ENCODE results near the gene WNT9A.

The WNT9A gene

GRCh38 chr1:227894831-227895451 lies 52.8 kb downstream of the WNT9A start:
- DNase-seq, result no peak
- Mint-ChIP-seq H3K9me3 (no peaks in the 10 kb centered on the region), H3K27ac (no peak overlapping the region), H3K27me3 (ENCODE audit: low read depth, poor library complexity) (peaks cover 10% of the 10 kb centered on the region), H3K36me3 (ENCODE audit: low read depth) (no peaks in the 10 kb centered on the region), H3K4me1 (peaks cover 40% of the 10 kb centered on the region), H3K4me3 (no peak overlapping the region)
- no peak for TF ChIP-seq CTCF (IDR thresholded peaks at IDR 0.05)

- DNase-seq, result no peak
- H3K27me3 Mint-ChIP-seq (ENCODE audit: low read depth, poor library complexity), result peaks cover 10% of the 10 kb centered on the region
- peaks cover 39% of the 10 kb centered on the region for H3K4me1 Mint-ChIP-seq
- no peak overlapping the region for H3K4me3 Mint-ChIP-seq
- H3K9me3 Mint-ChIP-seq, result no peaks in the 10 kb centered on the region
- H3K27ac Mint-ChIP-seq, result no peak overlapping the region
- H3K36me3 Mint-ChIP-seq (ENCODE audit: low read depth), result no peaks in the 10 kb centered on the region
- TF ChIP-seq CTCF (IDR thresholded peaks at IDR 0.05), result no peak
Observed at GRCh38 chr1:227893949-227894721, 53.6 kb downstream of the WNT9A start.

- peaks cover 38% of the 10 kb centered on the region for H3K4me1 Mint-ChIP-seq
- H3K27ac Mint-ChIP-seq, result no peak overlapping the region
- H3K4me3 Mint-ChIP-seq, result no peak overlapping the region
- H3K36me3 Mint-ChIP-seq (ENCODE audit: low read depth), result no peaks in the 10 kb centered on the region
- H3K9me3 Mint-ChIP-seq, result no peaks in the 10 kb centered on the region
- TF ChIP-seq CTCF (IDR thresholded peaks at IDR 0.05), result no peak
- DNase-seq, result no peak
- H3K27me3 Mint-ChIP-seq (ENCODE audit: low read depth, poor library complexity), result peaks cover 10% of the 10 kb centered on the region
Observed at GRCh38 chr1:227893300-227893948, 54.3 kb downstream of the WNT9A start.

GRCh38 chr1:227892489-227893299 lies 55.0 kb downstream of the WNT9A start:
- peak; percentile 26 for DNase-seq
- Mint-ChIP-seq H3K36me3 (ENCODE audit: low read depth) (no peaks in the 10 kb centered on the region), H3K27me3 (ENCODE audit: low read depth, poor library complexity) (peaks cover 10% of the 10 kb centered on the region), H3K27ac (no peak overlapping the region), H3K9me3 (no peaks in the 10 kb centered on the region), H3K4me1 (peaks cover 40% of the 10 kb centered on the region), H3K4me3 (no peak overlapping the region)
- no peak for TF ChIP-seq CTCF (IDR thresholded peaks at IDR 0.05)

GRCh38 chr1:227891955-227892488 lies 55.7 kb downstream of the WNT9A start:
- no peak overlapping the region for H3K4me3 Mint-ChIP-seq
- no peak for TF ChIP-seq CTCF (IDR thresholded peaks at IDR 0.05)
- H3K36me3 Mint-ChIP-seq (ENCODE audit: low read depth), result no peaks in the 10 kb centered on the region
- H3K27ac Mint-ChIP-seq, result no peak overlapping the region
- H3K9me3 Mint-ChIP-seq, result no peaks in the 10 kb centered on the region
- DNase-seq, result no peak
- H3K27me3 Mint-ChIP-seq (ENCODE audit: low read depth, poor library complexity), result peaks cover 10% of the 10 kb centered on the region
- H3K4me1 Mint-ChIP-seq, result peaks cover 39% of the 10 kb centered on the region
